22Rv1 (cell line): ENCODE measurements around the gene PCSK5.

Experiments used
- ZFX ChIP-seq: fragments of 450-650 bp; IDR thresholded peaks from 2 replicates; pipeline ENCODE4 v1.6.1; 2017; ENCODE audit warnings: antibody characterized with exemption, borderline replicate concordance
- TF ChIP-seq, protein P1 (sequence below): fragments of 450-650 bp; IDR thresholded peaks from 2 replicates; pipeline ENCODE4 v1.5.1; 2017; ENCODE audit warnings: mild to moderate bottlenecking

GRCh38 chr9:76395381-76395780, 504.9 kb downstream of the PCSK5 start:
- TF ChIP-seq, protein P1, sequence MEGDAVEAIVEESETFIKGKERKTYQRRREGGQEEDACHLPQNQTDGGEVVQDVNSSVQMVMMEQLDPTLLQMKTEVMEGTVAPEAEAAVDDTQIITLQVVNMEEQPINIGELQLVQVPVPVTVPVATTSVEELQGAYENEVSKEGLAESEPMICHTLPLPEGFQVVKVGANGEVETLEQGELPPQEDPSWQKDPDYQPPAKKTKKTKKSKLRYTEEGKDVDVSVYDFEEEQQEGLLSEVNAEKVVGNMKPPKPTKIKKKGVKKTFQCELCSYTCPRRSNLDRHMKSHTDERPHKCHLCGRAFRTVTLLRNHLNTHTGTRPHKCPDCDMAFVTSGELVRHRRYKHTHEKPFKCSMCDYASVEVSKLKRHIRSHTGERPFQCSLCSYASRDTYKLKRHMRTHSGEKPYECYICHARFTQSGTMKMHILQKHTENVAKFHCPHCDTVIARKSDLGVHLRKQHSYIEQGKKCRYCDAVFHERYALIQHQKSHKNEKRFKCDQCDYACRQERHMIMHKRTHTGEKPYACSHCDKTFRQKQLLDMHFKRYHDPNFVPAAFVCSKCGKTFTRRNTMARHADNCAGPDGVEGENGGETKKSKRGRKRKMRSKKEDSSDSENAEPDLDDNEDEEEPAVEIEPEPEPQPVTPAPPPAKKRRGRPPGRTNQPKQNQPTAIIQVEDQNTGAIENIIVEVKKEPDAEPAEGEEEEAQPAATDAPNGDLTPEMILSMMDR: no peak
- TF ChIP-seq ZFX: no peak
